Keratinocyte (primary cell): ENCODE data around the gene BMF.

ENCODE experiments used
- CTCF ChIP-seq, 3 experiments: IDR thresholded peaks in 1 of 3; conservative IDR thresholded peaks in 1 of 3; optimal IDR thresholded peaks in 1 of 3; 2 replicates in 2 of 3; 3 replicates in 1 of 3; pipeline versions ENCODE3 to v1.5.1; 2011; ENCODE audit warnings: low read length in 3 of 3, mild to moderate bottlenecking in 3 of 3, moderate library complexity in 2 of 3, control low read depth in 1 of 3, inconsistent platforms in 1 of 3; ENCODE audit not compliant: insufficient read depth in 2 of 3; ENCODE audit errors: extremely low read depth in 1 of 3
- EZH2 ChIP-seq: IDR thresholded peaks from one replicate; pipeline ENCODE4 v1.6.1; 2012; ENCODE audit warnings: inconsistent platforms, mild to moderate bottlenecking, low read length, moderate library complexity

GRCh38 chr15:40047415-40048210 is 61.1 kb downstream of the BMF start:
- TF ChIP-seq CTCF (optimal IDR thresholded peaks at IDR 0.05 in 1 of 3, IDR thresholded peaks at IDR 0.05 in 1 of 3, conservative IDR thresholded peaks at IDR 0.05 in 1 of 3; ENCODE audit: extremely low read depth in 1 of 3, insufficient read depth in 2 of 3, low read length in 3 of 3) (no peak), EZH2 (no peak)
